Sigmoid colon (tissue), 7 donors: ENCODE data around the gene AHNAK2. TPM values are rescaled to one million over a fixed set of nuclear protein-coding genes. Genes with fewer than 3 reads are reported as not detected.

Experiments
- DNase-seq: peaks from one replicate; pipeline ENCODE4 v3.0.0-alpha.2; 2019
- H3K27ac ChIP-seq, 4 donors: fragments of 200-600 bp; sonication (generic); one replicate each; pipeline ENCODE4 v1.5.1; 2016 to 2019; ENCODE audit warnings: mild to moderate bottlenecking in 1 of 4
- H3K27me3 ChIP-seq, 3 donors: fragments of 200-600 bp; sonication (generic); one replicate each; pipeline ENCODE4 v1.5.1; 2019; ENCODE audit warnings: mild to moderate bottlenecking in 1 of 3
- H3K36me3 ChIP-seq, 4 donors: fragments of 200-600 bp; sonication (generic); one replicate each; pipeline ENCODE4 v1.5.1; 2016 to 2019
- H3K4me1 ChIP-seq, 4 donors: fragments of 200-600 bp; sonication (generic); one replicate each; pipeline ENCODE4 v1.5.1; 2017 to 2019
- H3K4me3 ChIP-seq, 4 donors: fragments of 200-600 bp; sonication (generic); one replicate each; pipeline ENCODE4 v1.5.1; 2017 to 2019; ENCODE audit warnings: mild to moderate bottlenecking in 2 of 4, moderate library complexity in 1 of 4
- H3K9me3 ChIP-seq, 4 donors: fragments of 200-600 bp in 3 of 4; sonication (generic) in 3 of 4; one replicate each; pipeline versions ENCODE4 v1.5.1 to v1.6.1; 2013 to 2019
- EP300 ChIP-seq, 4 donors: sonication (generic); formaldehyde crosslinking; IDR thresholded peaks; one replicate each; pipeline ENCODE4 v1.6.1; 2017; ENCODE audit warnings: antibody characterized with exemption in 4 of 4
- POLR2A ChIP-seq, 2 donors: fragments of 450-650 bp; IDR thresholded peaks; one replicate each; pipeline ENCODE4 v1.6.1; 2016; ENCODE audit warnings: antibody characterized with exemption in 2 of 2, mild to moderate bottlenecking in 2 of 2, moderate library complexity in 2 of 2
- POLR2AphosphoS5 ChIP-seq, 4 donors: sonication (generic); formaldehyde crosslinking; IDR thresholded peaks; one replicate each; pipeline ENCODE4 v1.6.1; 2017; ENCODE audit warnings: antibody characterized with exemption in 4 of 4
- WGBS, 2 donors: extraction: QIAGEN DNeasy Blood & Tissue Kit; methylation state at CpG; one replicate each; pipeline ENCODE4 v1.1.7; 2013; 5-methylcytosine and 5-hydroxymethylcytosine counted together
- intact Hi-C: fragments of 100-400 bp; cut with DNase I; formaldehyde crosslinking; loops from one replicate; pipeline ENCODE4 v1.15.1; 2023
- polyA plus RNA-seq, 3 donors: library from polyadenylated mRNA; stranded (reverse); fragments of 200-250 nt; gene quantifications; one replicate each; pipeline ENCODE4 v1.2.3, GENCODE V29; 2013
- total RNA-seq, 4 donors: library from RNA; depleted of rRNA; stranded (reverse); fragments of >200 nt; gene quantifications; one replicate each; pipeline ENCODE4 v1.1.0, GENCODE V29; 2016
- TF ChIP-seq, protein P1 (sequence below), 4 experiments: fragments of 450-650 bp in 3 of 4; fragments of 200-600 bp in 1 of 4; IDR thresholded peaks; one replicate each; pipeline ENCODE4 v1.5.1; 2016 to 2019; ENCODE audit warnings: antibody characterized with exemption in 4 of 4, mild to moderate bottlenecking in 3 of 4, moderate library complexity in 2 of 4
- donor health status: healthy with polysubstance abuse.
- donor health status: Bipolar disorder and iron deficiency.
- donor health status: healthy.

The AHNAK2 gene
- total and polyA plus RNA-seq, 7 donors, result 0.23 to 218 (median 81.9) TPM

DNA sequence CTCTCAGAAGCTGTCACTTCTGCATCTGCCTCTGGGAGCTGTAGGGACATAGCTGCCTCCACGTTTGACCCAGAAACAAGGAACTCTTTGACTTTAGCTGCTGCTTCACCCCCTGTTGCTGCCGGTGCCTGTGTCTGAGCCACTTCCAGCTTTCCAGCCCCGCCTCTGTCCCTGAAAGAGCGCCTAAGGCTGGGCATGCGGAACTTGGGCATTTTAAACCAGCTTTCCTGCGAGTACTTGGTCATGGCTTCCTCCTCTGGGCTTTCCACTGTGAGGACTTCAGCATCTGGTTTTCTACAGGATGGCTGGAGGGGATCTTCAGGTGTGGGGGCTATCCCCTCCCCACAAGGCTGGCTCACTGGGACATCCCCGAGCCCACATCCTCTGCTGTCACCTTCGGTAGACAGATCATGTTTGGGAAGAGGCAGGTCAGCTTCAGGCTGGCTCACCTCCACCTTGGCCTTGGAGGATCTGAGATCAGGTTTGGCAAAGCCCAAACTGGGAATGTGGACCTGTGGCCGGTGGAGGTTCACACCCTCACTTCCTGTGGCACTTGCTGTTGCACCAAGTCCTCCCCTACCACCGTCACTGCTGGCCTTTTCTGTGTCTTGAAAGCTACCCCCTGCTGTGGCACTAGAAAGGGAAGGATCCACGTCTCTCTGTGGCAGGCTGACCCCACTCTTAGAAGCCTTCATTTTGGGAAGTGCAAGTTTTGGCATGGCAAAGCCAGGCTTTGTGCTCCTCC is 38.3 kb downstream of the AHNAK2 start:
- intact Hi-C loops, result no loop called here
- Histone ChIP-seq H3K36me3 (peaks cover 0 to 64% (median 22%) of the 10 kb centered on the region in 4 donors), H3K4me3 (no peak overlapping the region), H3K9me3 (no peaks in the 10 kb centered on the region), H3K27me3 (no peaks in the 10 kb centered on the region), H3K27ac (no peak overlapping the region), H3K4me1 (no peaks in the 10 kb centered on the region)
- DNase-seq, result peak; percentile 35
- 29 to 62% methylated on average over 11 of the region's 11 CpGs for WGBS, 2 donors
- TF ChIP-seq EP300 (IDR thresholded peaks at IDR 0.05), result no peak
- TF ChIP-seq POLR2A (IDR thresholded peaks at IDR 0.05), result no peak
- TF ChIP-seq POLR2AphosphoS5 (IDR thresholded peaks at IDR 0.05), result no peak
- TF ChIP-seq, protein P1, sequence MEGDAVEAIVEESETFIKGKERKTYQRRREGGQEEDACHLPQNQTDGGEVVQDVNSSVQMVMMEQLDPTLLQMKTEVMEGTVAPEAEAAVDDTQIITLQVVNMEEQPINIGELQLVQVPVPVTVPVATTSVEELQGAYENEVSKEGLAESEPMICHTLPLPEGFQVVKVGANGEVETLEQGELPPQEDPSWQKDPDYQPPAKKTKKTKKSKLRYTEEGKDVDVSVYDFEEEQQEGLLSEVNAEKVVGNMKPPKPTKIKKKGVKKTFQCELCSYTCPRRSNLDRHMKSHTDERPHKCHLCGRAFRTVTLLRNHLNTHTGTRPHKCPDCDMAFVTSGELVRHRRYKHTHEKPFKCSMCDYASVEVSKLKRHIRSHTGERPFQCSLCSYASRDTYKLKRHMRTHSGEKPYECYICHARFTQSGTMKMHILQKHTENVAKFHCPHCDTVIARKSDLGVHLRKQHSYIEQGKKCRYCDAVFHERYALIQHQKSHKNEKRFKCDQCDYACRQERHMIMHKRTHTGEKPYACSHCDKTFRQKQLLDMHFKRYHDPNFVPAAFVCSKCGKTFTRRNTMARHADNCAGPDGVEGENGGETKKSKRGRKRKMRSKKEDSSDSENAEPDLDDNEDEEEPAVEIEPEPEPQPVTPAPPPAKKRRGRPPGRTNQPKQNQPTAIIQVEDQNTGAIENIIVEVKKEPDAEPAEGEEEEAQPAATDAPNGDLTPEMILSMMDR (IDR thresholded peaks at IDR 0.05), result no peak

DNA sequence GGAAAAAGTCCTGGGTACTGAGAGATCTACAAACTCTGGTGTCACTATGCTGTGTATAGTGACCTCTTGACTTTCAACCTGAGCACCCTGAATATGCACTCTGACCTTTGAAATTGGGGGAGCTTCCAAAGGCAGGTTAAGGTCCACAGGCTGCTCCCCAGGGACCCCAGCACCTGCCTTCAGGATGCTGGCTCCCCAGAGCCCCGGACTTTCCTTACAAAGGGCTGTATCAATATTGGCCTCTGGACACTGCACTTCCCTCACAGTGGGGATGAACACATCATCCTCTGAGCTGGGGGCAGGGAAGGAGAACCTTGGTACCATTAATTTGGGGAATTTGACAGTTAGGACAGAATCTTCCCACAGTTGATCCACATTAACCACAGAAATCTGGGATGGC is 39.2 kb downstream of the AHNAK2 start:
- no peak for DNase-seq
- 76 to 91% methylated on average over 1 of the region's 1 CpG for WGBS, 2 donors
- Histone ChIP-seq H3K4me3 (no peak overlapping the region), H3K36me3 (peaks cover 0 to 55% (median 22%) of the 10 kb centered on the region in 4 donors), H3K27ac (no peak overlapping the region), H3K4me1 (peaks cover 0 to 5% (median 5%) of the 10 kb centered on the region in 4 donors), H3K9me3 (no peaks in the 10 kb centered on the region), H3K27me3 (no peaks in the 10 kb centered on the region)
- no peak for TF ChIP-seq EP300 (IDR thresholded peaks at IDR 0.05)
- TF ChIP-seq, protein P1 (IDR thresholded peaks at IDR 0.05), result no peak
- TF ChIP-seq POLR2A (IDR thresholded peaks at IDR 0.05), result no peak
- TF ChIP-seq POLR2AphosphoS5 (IDR thresholded peaks at IDR 0.05), result no peak
- intact Hi-C loops, result no loop called here

DNA sequence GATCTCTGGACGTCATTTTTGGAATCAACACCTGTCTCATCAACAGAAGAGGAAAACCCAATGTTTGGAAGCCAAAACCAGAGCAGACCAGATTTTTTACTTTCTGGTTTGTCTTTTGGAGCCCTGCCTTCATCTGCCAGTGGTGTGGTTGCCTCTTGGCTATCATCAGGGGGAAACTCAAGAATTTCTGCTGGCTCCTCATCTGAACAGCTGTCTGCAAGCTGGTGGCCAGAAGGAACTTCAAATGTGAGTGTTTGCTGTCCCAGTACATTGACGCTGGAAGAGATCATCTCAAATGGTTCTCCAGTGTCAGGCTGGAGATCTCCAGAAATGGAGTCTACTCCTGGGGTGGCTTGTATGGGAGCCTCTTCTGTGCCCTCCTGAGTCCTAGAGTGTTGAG is 39.7 kb downstream of the AHNAK2 start:
- Histone ChIP-seq H3K4me1 (peaks cover 0 to 8% (median 6%) of the 10 kb centered on the region in 4 donors), H3K36me3 (peaks cover 0 to 50% (median 22%) of the 10 kb centered on the region in 4 donors), H3K9me3 (no peaks in the 10 kb centered on the region), H3K27me3 (no peaks in the 10 kb centered on the region), H3K27ac (no peak overlapping the region), H3K4me3 (no peak overlapping the region)
- DNase-seq, result no peak
- 56 to 78% methylated on average over 2 of the region's 2 CpGs for WGBS, 2 donors
- intact Hi-C loops, result no loop called here
- TF ChIP-seq POLR2AphosphoS5 (IDR thresholded peaks at IDR 0.05), result no peak
- TF ChIP-seq, protein P1 (IDR thresholded peaks at IDR 0.05), result no peak

DNA sequence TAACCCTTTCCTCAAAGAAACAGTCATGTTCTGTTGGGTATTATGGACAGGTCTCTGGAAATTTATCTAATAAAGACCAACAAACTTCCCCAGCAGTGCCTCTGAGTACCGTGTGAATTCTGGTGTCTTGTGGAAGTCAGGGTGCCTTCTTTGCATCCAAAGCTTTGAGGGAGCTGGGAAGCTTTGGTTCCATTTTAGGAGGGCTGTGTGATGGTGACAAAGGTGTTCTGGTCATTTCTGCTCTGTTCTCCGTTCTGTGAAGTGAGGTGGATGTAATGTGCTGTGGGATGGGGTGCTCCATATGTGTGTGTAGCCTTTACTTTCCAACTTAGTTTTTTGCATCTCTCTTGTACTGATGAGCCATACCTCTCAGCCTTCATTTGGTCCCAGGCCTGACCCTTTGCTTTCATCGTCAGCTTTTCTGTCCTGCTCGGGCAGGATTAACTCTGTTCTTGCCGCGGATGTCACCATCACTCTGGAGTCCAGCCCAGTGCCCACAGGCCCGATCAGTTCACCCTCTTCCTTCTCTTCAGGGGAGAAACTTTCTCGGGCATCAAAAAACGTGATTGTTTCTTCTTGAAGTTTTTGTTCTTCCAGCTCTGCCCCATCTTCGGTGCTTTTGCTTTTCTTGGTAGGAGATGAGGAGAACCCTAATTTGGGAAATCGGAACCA is 40.3 kb downstream of the AHNAK2 start:
- TF ChIP-seq EP300 (IDR thresholded peaks at IDR 0.05), result no peak
- no peak for TF ChIP-seq POLR2AphosphoS5 (IDR thresholded peaks at IDR 0.05)
- TF ChIP-seq, protein P1 (IDR thresholded peaks at IDR 0.05), result no peak
- TF ChIP-seq POLR2A (IDR thresholded peaks at IDR 0.05), result no peak
- intact Hi-C loops, result no loop called here
- peaks cover 0 to 11% (median 10%) of the 10 kb centered on the region in 4 donors for H3K4me1 ChIP-seq
- H3K27me3 ChIP-seq, result no peaks in the 10 kb centered on the region
- 70 to 84% methylated on average over 11 of the region's 11 CpGs for WGBS, 2 donors
- H3K4me3 ChIP-seq, result no peak overlapping the region
- H3K27ac ChIP-seq, result no peak overlapping the region
- H3K36me3 ChIP-seq, result peaks cover 0 to 44% (median 20%) of the 10 kb centered on the region in 4 donors
- no peak for DNase-seq
- H3K9me3 ChIP-seq, result no peaks in the 10 kb centered on the region
